ENCODE results near the gene GAL3ST1. TPM values are rescaled to one million over a fixed set of nuclear protein-coding genes. Genes with fewer than 3 reads are reported as not detected.
"Not testable (repeated sequence)": the region's sequence is repeated elsewhere in the genome, so short reads cannot be mapped to it uniquely, and the experiment has no call there.

The GAL3ST1 gene
- total and polyA plus RNA-seq, 2 of the 8 experiments (the other 6 are each of a cell fraction or from before 2014, with no cell fraction given), result 11.0 to 32.5 TPM

DNA sequence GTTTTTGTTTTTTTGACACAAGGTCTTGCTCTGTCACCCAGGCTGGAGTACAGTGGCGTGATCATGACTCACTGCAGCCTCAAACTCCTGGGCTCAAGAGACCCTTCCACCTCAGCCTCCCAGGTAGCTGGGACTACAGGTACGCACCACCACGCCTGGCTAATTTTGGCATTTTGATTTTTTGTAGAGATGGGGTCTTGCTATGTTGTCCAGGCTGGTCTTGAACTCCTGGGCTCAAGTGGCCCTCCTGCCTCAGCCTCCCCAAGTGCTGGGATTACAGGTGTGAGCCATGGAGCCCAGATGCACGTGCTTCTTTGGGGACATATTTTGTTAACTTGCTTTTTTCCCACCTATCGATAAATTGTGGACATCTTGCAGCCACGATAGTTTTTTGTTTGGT lies 7.2 kb downstream of the GAL3ST1 start:
- not testable (repeated sequence) for H2BK120ac ChIP-seq (replicated peaks; ENCODE audit: low read depth, low read length); H3K23ac ChIP-seq (ENCODE audit: insufficient read length); H3K4me2 ChIP-seq (ENCODE audit: insufficient read depth in 1 of 2, low read depth in 2 of 2, low read length in 2 of 2); H4K8ac ChIP-seq (ENCODE audit: extremely low read depth, insufficient read depth, low read length); H3K79me2 ChIP-seq (ENCODE audit: control insufficient read depth in 1 of 2, insufficient read depth in 2 of 2, low read length in 2 of 2); H2AFZ ChIP-seq (ENCODE audit: low read length); H3K4me1 ChIP-seq (replicated peaks in 1 of 4; ENCODE audit: control insufficient read depth in 3 of 4, insufficient read depth in 4 of 4, low read length in 3 of 4); H4K5ac ChIP-seq (ENCODE audit: insufficient read length, low read depth, low read length); H2BK12ac ChIP-seq (ENCODE audit: low read depth, low read length); H3K23me2 ChIP-seq (ENCODE audit: low read depth, low read length); H4K91ac ChIP-seq (replicated peaks; ENCODE audit: insufficient read length, low read length); FAIRE-seq; H4K20me1 ChIP-seq (replicated peaks in 1 of 2; ENCODE audit: control insufficient read depth in 1 of 2, insufficient read depth in 2 of 2, low read length in 2 of 2); H3K9ac ChIP-seq (replicated peaks in 1 of 4; ENCODE audit: extremely low read depth in 1 of 4, low read depth in 3 of 4, low read length in 3 of 4); H3K4ac ChIP-seq (replicated peaks; ENCODE audit: insufficient read length, low read depth, low read length); H3K56ac ChIP-seq (replicated peaks; ENCODE audit: insufficient read length, low read depth, low read length); H3K79me1 ChIP-seq (ENCODE audit: low read depth, low read length); H3K36me3 ChIP-seq (ENCODE audit: control insufficient read depth in 2 of 4, insufficient read depth in 4 of 4, low read length in 3 of 4); H2AK5ac ChIP-seq (ENCODE audit: low read depth, low read length); H3K9me3 ChIP-seq (ENCODE audit: insufficient read depth in 2 of 2, low read depth in 1 of 2, low read length in 1 of 2); H2BK5ac ChIP-seq (ENCODE audit: low read depth, low read length); H3K18ac ChIP-seq (ENCODE audit: extremely low read depth, low read length); H3K27ac ChIP-seq (ENCODE audit: low read depth, low read length); H3K14ac ChIP-seq (ENCODE audit: insufficient read length); DNase-seq (ENCODE audit: low read depth in 1 of 2, low spot score in 2 of 2); H3K4me3 ChIP-seq (ENCODE audit: extremely low read depth in 1 of 4, insufficient read depth in 2 of 4, low read depth in 3 of 4, low read length in 4 of 4); H2BK15ac ChIP-seq (ENCODE audit: low read length); H3K27me3 ChIP-seq (replicated peaks in 1 of 4; ENCODE audit: control insufficient read depth in 3 of 4, extremely low read depth in 1 of 4, insufficient read depth in 3 of 4, low read length in 3 of 4); H2BK20ac ChIP-seq (ENCODE audit: low read length)
- ChIA-PET POLR2A (ENCODE audit: partially characterized antibody) (interaction anchor here (1.4 kb wide), 1 partner anchor 24 kb away, joined by 4 read pairs; no protein-coding TSS in a partner anchor), CTCF (ENCODE audit: partially characterized antibody) (interaction anchor here (1.1 to 1.5 kb wide), 3 partner anchors 39 to 122 kb away, joined by 3 to 4 read pairs (median 3); partner anchors contain the start of gene TCN2)
- 98% methylated on average over 6 of the region's 6 CpGs; no CpG with 5 or more reads in 1 of the 2 experiments for WGBS, 2 experiments (ENCODE audit: extremely low coverage in 1 of 2, insufficient coverage in 1 of 2, insufficient read length in 1 of 2, insufficient replicate concordance in 2 of 2, low coverage in 1 of 2, low lambda C conversion rate in 2 of 2, missing lambda C conversion rate in 1 of 2)

Measured in H1 (cell line).